NB4 (cell line): ENCODE measurements around the gene SELENOI.

Experiments used
- CTCF ChIP-seq: IDR thresholded peaks from one replicate; pipeline ENCODE4 v1.5.1; 2012; ENCODE audit warnings: low read depth, low read length
- POLR2A ChIP-seq: IDR thresholded peaks from 2 replicates; pipeline ENCODE4 v1.6.1; 2011; ENCODE audit warnings: mild to moderate bottlenecking; ENCODE audit not compliant: insufficient read length; ENCODE audit errors: extremely low read depth

- TF ChIP-seq CTCF: no peak
- TF ChIP-seq POLR2A: no peak
These were observed 47.7 kb upstream of the SELENOI start for GRCh38 chr2:26298286-26298637.
